ENCODE results near the gene NIT1. TPM values are rescaled to one million over a fixed set of nuclear protein-coding genes. Genes with fewer than 3 reads are reported as not detected.
"Not testable (repeated sequence)": the region's sequence is repeated elsewhere in the genome, so short reads cannot be mapped to it uniquely, and the experiment has no call there.

The NIT1 gene
- total RNA-seq, 4 donors from 2014 or later: 26.6 to 35.8 (median 30.2) TPM

GRCh38 chr1:161111527-161111926 lies 6.4 kb upstream of the NIT1 start:
- TF ChIP-seq CTCF (IDR thresholded peaks at IDR 0.05) (no peak), POLR2A (IDR thresholded peaks at IDR 0.05) (no peak)
- no peak for DNase-seq (ENCODE audit: low spot score in 2 of 2)
- no peak overlapping the region for H3K4me3 ChIP-seq (ENCODE audit: low read depth, poor library complexity, severe bottlenecking)
- intact Hi-C loops (cut with DNase I; ENCODE audit: low total_unique reads): no loop called here
- WGBS, 2 donors: 76 to 91% methylated on average over 2 of the region's 2 CpGs

GRCh38 chr1:161113915-161114314 lies 4.0 kb upstream of the NIT1 start:
- WGBS, 2 donors: 80 to 91% methylated on average over 1 of the region's 1 CpG
- DNase-seq (ENCODE audit: low spot score in 2 of 2): no peak
- H3K4me3 ChIP-seq (ENCODE audit: low read depth, poor library complexity, severe bottlenecking): no peak overlapping the region
- TF ChIP-seq CTCF (IDR thresholded peaks at IDR 0.05) (no peak), POLR2A (IDR thresholded peaks at IDR 0.05) (no peak)
- intact Hi-C loops (cut with DNase I; ENCODE audit: low total_unique reads): no loop called here

GRCh38 chr1:161114556-161114955 lies 3.3 kb upstream of the NIT1 start:
- WGBS, 2 donors: 81 to 85% methylated on average over 2 of the region's 2 CpGs
- TF ChIP-seq CTCF (IDR thresholded peaks at IDR 0.05) (no peak), POLR2A (IDR thresholded peaks at IDR 0.05) (no peak)
- no peak for DNase-seq (ENCODE audit: low spot score in 2 of 2)

GRCh38 chr1:161115132-161115711 lies 2.7 kb upstream of the NIT1 start:
- 71 to 73% methylated on average over 12 of the region's 12 CpGs for WGBS, 2 donors
- no peak for TF ChIP-seq POLR2A (IDR thresholded peaks at IDR 0.05)
- no peak for TF ChIP-seq CTCF (IDR thresholded peaks at IDR 0.05)
- H3K4me3 ChIP-seq (ENCODE audit: low read depth, poor library complexity, severe bottlenecking): no peak overlapping the region
- no peak for DNase-seq (ENCODE audit: low spot score in 2 of 2)
- intact Hi-C loops (cut with DNase I; ENCODE audit: low total_unique reads): no loop called here

More at GRCh38 chr1:161114556-161114955, 3.3 kb upstream of the NIT1 start:
- intact Hi-C loops (cut with DNase I; ENCODE audit: low total_unique reads): no loop called here
- no peak overlapping the region for H3K4me3 ChIP-seq (ENCODE audit: low read depth, poor library complexity, severe bottlenecking)

GRCh38 chr1:161115961-161116360 lies 1.9 kb upstream of the NIT1 start:
- H3K4me3 ChIP-seq (ENCODE audit: low read depth, poor library complexity, severe bottlenecking); intact Hi-C loops (cut with DNase I; ENCODE audit: low total_unique reads); DNase-seq (ENCODE audit: low spot score in 2 of 2): not testable (repeated sequence)
- WGBS, 2 donors: 87 to 89% methylated on average over 6 of the region's 6 CpGs

GRCh38 chr1:161119092-161119903 lies 1.4 kb downstream of the NIT1 start:
- no peak for TF ChIP-seq POLR2A (IDR thresholded peaks at IDR 0.05)
- no peak for TF ChIP-seq CTCF (IDR thresholded peaks at IDR 0.05)
- WGBS, 2 donors: 23 to 35% methylated on average over 10 of the region's 10 CpGs
- no peak overlapping the region for H3K4me3 ChIP-seq (ENCODE audit: low read depth, poor library complexity, severe bottlenecking)
- DNase-seq (ENCODE audit: low spot score in 2 of 2): no peak
- intact Hi-C loops (cut with DNase I; ENCODE audit: low total_unique reads): no loop called here

Data from lower leg skin (tissue), 4 donors.